Transverse colon (tissue), 3 donors: ENCODE measurements around the gene CIRBP.

ENCODE experiments used
- EP300 ChIP-seq: sonication (generic); formaldehyde crosslinking; IDR thresholded peaks from one replicate; pipeline ENCODE4 v1.6.1; 2017; ENCODE audit warnings: antibody characterized with exemption, low read depth
- POLR2A ChIP-seq: fragments of 450-650 bp; IDR thresholded peaks from one replicate; pipeline ENCODE4 v1.6.1; 2016; ENCODE audit warnings: antibody characterized with exemption, mild to moderate bottlenecking, moderate library complexity
- TF ChIP-seq, protein P1 (sequence below), 5 experiments: fragments of 200-600 bp in 3 of 5; fragments of 450-650 bp in 2 of 5; sonication (generic) in 3 of 5; IDR thresholded peaks; 1 replicate in 2 of 5; 2 replicates in 3 of 5; pipeline ENCODE4 v1.5.1; 2016 to 2017; ENCODE audit warnings: antibody characterized with exemption in 5 of 5, inconsistent platforms in 3 of 5, mild to moderate bottlenecking in 2 of 5, moderate library complexity in 1 of 5

DNA sequence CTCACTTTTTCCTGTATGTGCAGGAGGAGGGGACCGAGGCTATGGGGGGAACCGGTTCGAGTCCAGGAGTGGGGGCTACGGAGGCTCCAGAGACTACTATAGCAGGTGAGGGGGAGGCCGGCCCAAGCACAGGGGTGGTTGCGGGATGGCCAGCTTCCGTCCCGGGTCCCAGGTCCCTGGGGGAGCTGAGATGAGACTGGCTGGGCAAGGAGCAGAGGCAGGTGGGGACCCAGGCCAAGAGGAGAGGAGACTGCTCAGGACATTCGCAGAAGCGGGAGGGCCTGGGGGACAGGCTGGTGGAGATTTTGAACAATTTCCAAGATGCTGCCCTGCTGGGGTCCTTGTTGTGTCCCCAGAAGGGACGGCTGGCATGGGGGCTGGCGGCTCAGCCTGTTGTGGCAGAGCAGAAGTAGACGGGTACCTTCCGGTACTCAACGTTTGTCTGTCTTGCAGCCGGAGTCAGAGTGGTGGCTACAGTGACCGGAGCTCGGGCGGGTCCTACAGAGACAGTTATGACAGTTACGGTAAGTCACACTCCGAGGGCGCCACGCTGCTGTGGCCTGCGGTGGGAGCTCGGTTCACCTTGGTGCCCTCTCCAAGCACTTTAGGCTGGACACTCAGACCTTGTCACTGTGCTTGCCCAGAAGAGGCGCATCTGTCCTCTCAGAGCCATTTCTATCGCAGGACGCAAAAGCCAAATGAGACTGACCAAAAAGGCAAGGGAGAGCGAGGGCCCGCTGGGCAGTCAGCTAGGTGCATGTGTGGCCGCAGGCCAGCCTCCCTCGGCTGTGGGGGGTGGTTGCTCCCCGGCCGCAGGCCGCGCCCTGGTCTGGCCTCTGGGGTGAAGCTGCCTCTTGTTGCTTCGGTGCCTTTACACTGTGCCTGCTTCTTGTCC, 2.6 kb downstream of the CIRBP start:
- TF ChIP-seq, protein P1, sequence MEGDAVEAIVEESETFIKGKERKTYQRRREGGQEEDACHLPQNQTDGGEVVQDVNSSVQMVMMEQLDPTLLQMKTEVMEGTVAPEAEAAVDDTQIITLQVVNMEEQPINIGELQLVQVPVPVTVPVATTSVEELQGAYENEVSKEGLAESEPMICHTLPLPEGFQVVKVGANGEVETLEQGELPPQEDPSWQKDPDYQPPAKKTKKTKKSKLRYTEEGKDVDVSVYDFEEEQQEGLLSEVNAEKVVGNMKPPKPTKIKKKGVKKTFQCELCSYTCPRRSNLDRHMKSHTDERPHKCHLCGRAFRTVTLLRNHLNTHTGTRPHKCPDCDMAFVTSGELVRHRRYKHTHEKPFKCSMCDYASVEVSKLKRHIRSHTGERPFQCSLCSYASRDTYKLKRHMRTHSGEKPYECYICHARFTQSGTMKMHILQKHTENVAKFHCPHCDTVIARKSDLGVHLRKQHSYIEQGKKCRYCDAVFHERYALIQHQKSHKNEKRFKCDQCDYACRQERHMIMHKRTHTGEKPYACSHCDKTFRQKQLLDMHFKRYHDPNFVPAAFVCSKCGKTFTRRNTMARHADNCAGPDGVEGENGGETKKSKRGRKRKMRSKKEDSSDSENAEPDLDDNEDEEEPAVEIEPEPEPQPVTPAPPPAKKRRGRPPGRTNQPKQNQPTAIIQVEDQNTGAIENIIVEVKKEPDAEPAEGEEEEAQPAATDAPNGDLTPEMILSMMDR (IDR thresholded peaks at IDR 0.05): no peak
- TF ChIP-seq EP300 (no peak), POLR2A (no peak)
